Activated gamma-delta T cell treated with Interleukin-2 at 50 U/mL for 16 hours (primary cell): ENCODE results near the gene GPRASP3.
A peak's percentile ranks its signal among the peaks of the same experiment; 100 is the strongest.
"Not testable (repeated sequence)": the region's sequence is repeated elsewhere in the genome, so short reads cannot be mapped to it uniquely, and the experiment has no call there.

Experiments used
- DNase-seq: peaks from one replicate; pipeline ENCODE4 v3.0.0-alpha.2; 2020

GPRASP3 gene

GRCh38 chrX:102720237-102721168 lies at the start of gene GPRASP3:
Gene GPRASP3 (plus strand): TSS chrX:102720743. CDS start chrX:102748996, 28,253 bp downstream.
- peak; percentile 64 for DNase-seq

GRCh38 chrX:102672856-102673255 lies 47.7 kb upstream of the GPRASP3 start:
- DNase-seq = no peak

- not testable (repeated sequence) for DNase-seq
Measured at GRCh38 chrX:102677479-102677878, 43.1 kb upstream of the GPRASP3 start.

GRCh38 chrX:102684772-102685520 lies 35.6 kb upstream of the GPRASP3 start:
- no peak for DNase-seq

GRCh38 chrX:102694749-102695148 lies 25.8 kb upstream of the GPRASP3 start:
- no peak for DNase-seq

GRCh38 chrX:102696306-102696705 lies 24.2 kb upstream of the GPRASP3 start:
- DNase-seq = no peak

DNA sequence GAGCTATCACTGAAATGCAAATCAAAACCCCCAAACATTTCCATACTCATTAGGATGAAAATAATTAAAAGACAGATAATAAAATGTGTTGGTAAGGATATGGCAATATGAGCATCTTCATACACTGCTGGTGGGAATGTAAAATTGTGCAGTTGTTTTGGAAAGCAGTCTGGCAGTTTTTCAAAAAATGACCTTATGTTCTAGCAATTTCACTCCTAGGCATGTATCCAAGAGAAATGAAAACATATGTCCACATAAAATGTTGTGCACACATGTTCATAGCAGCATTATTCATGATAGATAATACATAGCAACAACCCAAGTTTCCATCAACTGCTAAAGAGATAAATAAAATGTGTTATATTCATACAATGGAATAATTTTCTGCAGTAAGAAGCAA lies 23.0 kb upstream of the GPRASP3 start:
- DNase-seq = no peak

DNA sequence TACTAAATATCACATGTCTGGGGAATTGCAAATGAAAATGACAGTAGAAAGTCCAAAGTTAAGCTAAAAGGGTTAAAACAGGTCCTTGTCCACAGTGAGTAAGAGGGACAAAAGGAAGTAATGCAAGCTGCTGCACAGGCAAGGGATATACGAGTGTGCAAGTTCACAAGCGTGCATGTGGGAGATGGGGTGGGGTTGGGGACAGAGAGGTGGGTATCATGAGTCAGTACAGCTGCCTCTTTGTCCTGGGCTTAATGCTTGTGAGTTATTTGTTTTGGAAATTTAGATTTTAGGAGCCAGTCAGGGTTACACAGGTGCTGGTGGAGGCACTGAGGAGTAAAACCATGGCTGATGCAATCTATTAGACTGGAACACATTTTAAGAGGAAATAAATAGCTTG lies 11.6 kb upstream of the GPRASP3 start:
- no peak for DNase-seq

GRCh38 chrX:102711872-102712215 lies 8.7 kb upstream of the GPRASP3 start:
- no peak for DNase-seq

GRCh38 chrX:102712216-102712966 lies 8.2 kb upstream of the GPRASP3 start, which contains the start of gene GPRASP2:
Gene GPRASP2 (plus strand): TSS chrX:102712448. CDS start chrX:102714870, 2,422 bp downstream.
- no peak for DNase-seq

DNA sequence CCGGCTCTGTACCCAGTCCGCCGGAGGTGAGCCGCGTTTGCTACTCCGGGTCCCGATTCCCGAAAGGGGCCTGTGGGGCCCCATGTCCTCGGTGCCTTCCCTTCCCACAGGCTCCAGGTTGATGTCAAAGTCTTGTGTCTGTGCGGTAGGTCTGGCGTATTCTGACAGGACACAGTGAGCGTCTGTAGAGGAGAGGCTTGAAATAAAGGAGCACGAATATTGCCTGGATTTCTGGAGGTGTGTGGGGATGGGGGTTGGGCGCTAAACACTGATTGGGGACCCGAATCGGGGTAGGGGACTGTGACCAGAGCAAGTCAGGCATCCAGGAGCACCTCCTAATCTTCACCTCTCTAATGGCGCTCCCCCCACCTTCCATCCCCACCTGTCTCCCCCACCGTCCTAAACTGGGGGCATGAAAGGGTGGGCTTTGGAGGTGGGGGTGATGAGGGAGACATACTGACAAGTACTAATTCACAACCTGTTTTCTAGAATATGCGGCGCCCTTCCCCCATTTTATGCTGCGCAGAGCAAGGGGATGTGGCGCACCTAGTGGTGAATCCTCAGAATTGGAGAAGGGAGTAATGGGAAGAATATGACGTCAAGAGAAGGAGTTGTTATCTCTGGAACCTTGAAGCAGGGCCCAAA lies 7.4 kb upstream of the GPRASP3 start:
- DNase-seq = no peak

- no peak for DNase-seq
Measured at GRCh38 chrX:102714994-102715393, 5.5 kb upstream of the GPRASP3 start.

DNA sequence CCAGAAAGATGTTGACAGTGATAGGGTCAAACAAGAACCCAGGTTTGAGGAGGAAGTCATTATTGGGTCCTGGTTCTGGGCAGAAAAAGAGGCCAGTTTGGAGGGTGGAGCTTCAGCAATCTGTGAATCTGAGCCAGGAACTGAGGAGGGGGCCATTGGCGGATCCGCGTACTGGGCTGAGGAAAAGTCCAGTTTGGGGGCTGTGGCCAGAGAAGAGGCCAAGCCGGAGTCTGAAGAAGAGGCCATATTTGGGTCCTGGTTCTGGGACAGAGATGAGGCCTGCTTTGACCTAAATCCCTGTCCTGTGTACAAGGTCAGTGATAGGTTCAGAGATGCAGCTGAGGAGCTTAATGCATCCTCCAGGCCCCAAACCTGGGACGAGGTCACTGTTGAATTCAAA lies 4.6 kb upstream of the GPRASP3 start:
- DNase-seq = no peak

GRCh38 chrX:102721169-102721506 lies 595 bp downstream of the GPRASP3 start:
- DNase-seq = not testable (repeated sequence)

GRCh38 chrX:102723456-102723855 lies 2.9 kb downstream of the GPRASP3 start:
- DNase-seq = no peak

DNA sequence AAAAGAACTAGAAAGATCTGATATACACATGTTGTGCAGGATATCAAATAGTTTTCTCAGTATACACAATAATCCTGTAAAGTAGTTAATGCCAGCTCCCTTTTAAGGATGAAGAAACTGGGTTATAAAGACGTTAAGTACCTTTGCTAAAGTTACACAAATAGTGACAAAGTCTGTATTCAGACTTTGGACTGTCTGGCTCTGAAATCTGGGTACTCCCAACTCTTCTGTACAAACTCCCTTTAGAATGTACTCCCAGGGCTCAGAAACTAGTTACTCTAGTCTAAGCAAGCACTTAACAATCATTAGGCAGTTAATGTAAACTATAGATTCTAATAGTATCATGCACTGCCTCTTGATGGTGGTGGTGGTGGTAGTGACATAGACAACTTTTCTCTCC lies 7.2 kb downstream of the GPRASP3 start:
- DNase-seq = no peak

- no peak for DNase-seq
Measured at GRCh38 chrX:102728646-102729045, 8.1 kb downstream of the GPRASP3 start.

GRCh38 chrX:102739657-102740056 lies 19.1 kb downstream of the GPRASP3 start:
- no peak for DNase-seq

- no peak for DNase-seq
Measured at GRCh38 chrX:102744307-102744706, 23.8 kb downstream of the GPRASP3 start.

- no peak for DNase-seq
Measured at GRCh38 chrX:102745513-102745856, 24.9 kb downstream of the GPRASP3 start.

GRCh38 chrX:102745857-102746584 lies 25.5 kb downstream of the GPRASP3 start:
- peak; percentile 10 for DNase-seq

DNA sequence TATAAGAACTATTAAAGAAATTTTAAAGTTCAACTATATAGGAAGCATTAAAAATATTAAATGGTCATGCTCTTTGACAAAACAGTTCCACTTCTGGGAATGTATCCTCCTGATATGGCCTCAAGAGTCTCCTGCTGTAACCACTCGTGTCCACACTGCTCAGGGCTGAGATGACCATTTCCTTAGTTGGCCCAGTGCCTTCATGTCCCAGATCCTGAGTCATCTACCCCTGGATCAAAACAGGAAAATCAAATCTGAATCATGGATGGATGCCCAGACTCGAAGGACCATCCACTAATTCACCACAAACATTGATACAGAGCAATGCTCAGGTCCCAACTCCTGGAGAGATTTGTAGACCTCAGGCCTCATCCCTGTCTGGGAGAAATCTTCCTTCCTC lies 44.7 kb downstream of the GPRASP3 start:
- DNase-seq = no peak
